ENCODE results near the gene PIGL. TPM values are rescaled to one million over a fixed set of nuclear protein-coding genes. Genes with fewer than 3 reads are reported as not detected.
"Not testable (repeated sequence)": the region's sequence is repeated elsewhere in the genome, so short reads cannot be mapped to it uniquely, and the experiment has no call there.

Gene PIGL
- total and polyA plus RNA-seq, 2 donors (not counting 1 experiment from before 2014, with no cell fraction given): 86.7 to 88.2 TPM

- CTCF ChIA-PET: not testable (repeated sequence)
- Histone ChIP-seq H3K79me2 (ENCODE audit: control insufficient read depth, insufficient read depth, low read length) (peaks cover 89% of the 10 kb centered on the region), H3K27ac (ENCODE audit: low read length in 2 of 2) (peak overlapping the region in 1 of 2 donors; percentile 8)
These were observed 22.6 kb upstream of the PIGL start for GRCh38 chr17:16194307-16194835.

DNA sequence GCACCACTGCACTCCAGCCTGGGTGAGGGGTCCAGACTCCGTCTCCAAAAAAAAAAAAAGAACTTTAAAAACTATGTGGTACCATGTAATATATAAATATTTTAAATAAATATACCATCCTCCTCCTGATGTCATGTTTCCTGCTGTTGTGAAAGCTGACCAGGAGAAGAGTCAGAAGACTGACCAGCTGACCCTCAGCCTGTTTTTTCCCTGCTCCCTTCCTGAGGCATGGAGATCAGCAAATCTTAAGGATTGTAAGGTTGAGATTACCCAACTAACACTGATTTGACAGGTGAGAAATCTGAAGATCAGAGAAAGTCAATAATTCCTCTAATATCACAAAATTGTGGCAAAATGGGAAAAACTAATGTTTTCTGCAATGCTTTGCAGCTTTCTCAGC is 19.7 kb upstream of the PIGL start:
- no CpG with 5 or more reads among the region's 1 CpG for WGBS (ENCODE audit: insufficient coverage)
- Histone ChIP-seq H3K27me3 (replicated peaks in 1 of 4; ENCODE audit: control extremely low read depth in 1 of 4, control insufficient read depth in 3 of 4, insufficient read depth in 4 of 4, low read length in 3 of 4) (no peaks in the 10 kb centered on the region), H2AFZ (ENCODE audit: insufficient read depth, low read depth, low read length, poor library complexity, severe bottlenecking) (no peak overlapping the region), H3K9ac (ENCODE audit: low read length) (no peak overlapping the region), H4K20me1 (ENCODE audit: control insufficient read depth, insufficient read depth, low read length, poor library complexity, severe bottlenecking) (peaks cover 9% of the 10 kb centered on the region), H3K79me2 (ENCODE audit: control insufficient read depth, insufficient read depth, low read length) (peaks cover 82% of the 10 kb centered on the region), H3K4me2 (replicated peaks; ENCODE audit: low read depth, low read length, poor library complexity, severe bottlenecking) (no peak overlapping the region), H3K4me3 (ENCODE audit: control extremely low read depth in 1 of 5, extremely low read depth in 1 of 5, insufficient read depth in 1 of 5, low read depth in 2 of 5, low read length in 4 of 5) (no peak overlapping the region), H3K36me3 (replicated peaks in 1 of 2; ENCODE audit: control extremely low read depth in 1 of 2, control insufficient read depth in 1 of 2, extremely low read depth in 1 of 2, insufficient read depth in 2 of 2, low read length in 1 of 2) (peaks cover 0 to 19% of the 10 kb centered on the region in 2 experiments), H3K9me3 (ENCODE audit: control extremely low read depth in 1 of 3, control insufficient read depth in 2 of 3, insufficient read depth in 1 of 3, low read length in 2 of 3) (peaks cover 0 to 3% (median 0%) of the 10 kb centered on the region in 3 donors), H3K4me1 (ENCODE audit: control insufficient read depth in 2 of 2, insufficient read depth in 2 of 2, low read length in 2 of 2) (peaks cover 25% of the 10 kb centered on the region in 2 donors), H3K27ac (ENCODE audit: low read length in 2 of 2) (peak overlapping the region in 1 of 2 donors; percentile 33)
- no peak overlapping the region for H3K27ac Mint-ChIP-seq
- ChIA-PET POLR2A (no interaction called here), CTCF (no interaction called here)
- DNase-seq: no peak
- no peak for TF ChIP-seq CTCF (IDR thresholded peaks at IDR 0.05)
- ATAC-seq (ENCODE audit: low read depth): no peak
- no peaks in the 10 kb centered on the region for H3K27me3 Mint-ChIP-seq
- intact Hi-C loops (cut with micrococcal nuclease): no loop called here
- no peaks in the 10 kb centered on the region for H3K9me3 Mint-ChIP-seq (ENCODE audit: insufficient read depth)
- H3K4me3 Mint-ChIP-seq: no peak overlapping the region
- peaks cover 46% of the 10 kb centered on the region for H3K4me1 Mint-ChIP-seq

More at GRCh38 chr17:16194307-16194835, 22.6 kb upstream of the PIGL start:
- peaks cover 26% of the 10 kb centered on the region for H3K4me1 Mint-ChIP-seq
- ATAC-seq (ENCODE audit: low read depth); H3K27ac Mint-ChIP-seq; H3K4me2 ChIP-seq (replicated peaks; ENCODE audit: low read depth, low read length, poor library complexity, severe bottlenecking); intact Hi-C loops (cut with micrococcal nuclease); H3K9me3 ChIP-seq (ENCODE audit: control extremely low read depth in 1 of 3, control insufficient read depth in 2 of 3, insufficient read depth in 1 of 3, low read length in 2 of 3); H3K27me3 ChIP-seq (replicated peaks in 1 of 4; ENCODE audit: control extremely low read depth in 1 of 4, control insufficient read depth in 3 of 4, insufficient read depth in 4 of 4, low read length in 3 of 4); H3K27me3 Mint-ChIP-seq; H3K4me3 ChIP-seq (ENCODE audit: control extremely low read depth in 1 of 5, extremely low read depth in 1 of 5, insufficient read depth in 1 of 5, low read depth in 2 of 5, low read length in 4 of 5); H2AFZ ChIP-seq (ENCODE audit: insufficient read depth, low read depth, low read length, poor library complexity, severe bottlenecking); POLR2A ChIA-PET; H3K9ac ChIP-seq (ENCODE audit: low read length); H3K9me3 Mint-ChIP-seq (ENCODE audit: insufficient read depth); DNase-seq; H3K4me3 Mint-ChIP-seq: not testable (repeated sequence)
- H3K36me3 ChIP-seq (replicated peaks in 1 of 2; ENCODE audit: control extremely low read depth in 1 of 2, control insufficient read depth in 1 of 2, extremely low read depth in 1 of 2, insufficient read depth in 2 of 2, low read length in 1 of 2): peaks cover 4 to 28% of the 10 kb centered on the region in 2 experiments
- H3K4me1 ChIP-seq (ENCODE audit: control insufficient read depth in 2 of 2, insufficient read depth in 2 of 2, low read length in 2 of 2): peaks cover 10% of the 10 kb centered on the region in 2 donors
- no CpG with 5 or more reads among the region's 2 CpGs for WGBS (ENCODE audit: insufficient coverage)
- H4K20me1 ChIP-seq (ENCODE audit: control insufficient read depth, insufficient read depth, low read length, poor library complexity, severe bottlenecking): peaks cover 16% of the 10 kb centered on the region

Measured in B cell (primary cell).